ENCODE results near the gene ATP5F1C. TPM values are rescaled to one million over a fixed set of nuclear protein-coding genes. Genes with fewer than 3 reads are reported as not detected.
"Not testable (repeated sequence)": the region's sequence is repeated elsewhere in the genome, so short reads cannot be mapped to it uniquely, and the experiment has no call there.

ATP5F1C gene
- total and polyA plus RNA-seq, 7 experiments from 2014 or later: 113 to 400 (median 130) TPM

GRCh38 chr10:7811743-7812142 is 23.8 kb downstream of the ATP5F1C start:
- ATAC-seq; POLR2A ChIA-PET; H3K9me3 ChIP-seq (ENCODE audit: control insufficient read depth in 2 of 3, low read length in 3 of 3); H3K27ac ChIP-seq (ENCODE audit: low read depth, low read length); H3K4me3 ChIP-seq (ENCODE audit: low read length); H3K4me1 ChIP-seq (ENCODE audit: control insufficient read depth in 2 of 2, insufficient read depth in 2 of 2, low read length in 2 of 2); H3K4me3 Mint-ChIP-seq; H3K9me3 Mint-ChIP-seq; CTCF ChIA-PET; H3K36me3 Mint-ChIP-seq; H3K27me3 ChIP-seq (ENCODE audit: control insufficient read depth in 2 of 2, insufficient read depth in 2 of 2, low read length in 2 of 2); H3K4me1 Mint-ChIP-seq; H3K27ac Mint-ChIP-seq; DNase-seq: not testable (repeated sequence)
- peaks cover 0 to 11% (median 1%) of the 10 kb centered on the region in 3 experiments for H3K36me3 ChIP-seq (ENCODE audit: control insufficient read depth in 2 of 3, insufficient read depth in 3 of 3, low read length in 3 of 3)
- peaks cover 0 to 21% (median 0%) of the 10 kb centered on the region in 5 donors for H3K27me3 Mint-ChIP-seq
- intact Hi-C loops (cut with micrococcal nuclease): loop anchor here (10.0 kb wide), 2 partner anchors 243 to 523 kb away; partner anchors contain the start of gene GATA3 (in 1 of the 2)

- DNase-seq (no peak), ATAC-seq (no peak)
- Mint-ChIP-seq H3K9me3 (no peaks in the 10 kb centered on the region), H3K4me1 (peaks cover 5 to 22% (median 16%) of the 10 kb centered on the region in 7 donors), H3K36me3 (peaks cover 0 to 4% (median 0%) of the 10 kb centered on the region in 5 donors), H3K27ac (peak overlapping the region in 1 of 9 donors; percentile 38), H3K27me3 (peaks cover 0 to 34% (median 0%) of the 10 kb centered on the region in 5 donors), H3K4me3 (no peak overlapping the region)
- no peak overlapping the region for H3K27ac ChIP-seq (ENCODE audit: low read depth, low read length)
- ChIA-PET CTCF (no interaction called here), POLR2A (interaction anchor here (0.7 to 0.9 kb wide), 2 partner anchors 22 to 25 kb away, joined by 3 read pairs; partner anchors contain the start of genes ATP5F1C and KIN)
- intact Hi-C loops (cut with micrococcal nuclease): loop anchor here (10.0 kb wide), 2 partner anchors 241 to 521 kb away; partner anchors contain the start of gene GATA3 (in 1 of the 2)
- no peaks in the 10 kb centered on the region for H3K4me1 ChIP-seq (ENCODE audit: control insufficient read depth in 2 of 2, insufficient read depth in 2 of 2, low read length in 2 of 2)
- H3K27me3 ChIP-seq (ENCODE audit: control insufficient read depth in 2 of 2, insufficient read depth in 2 of 2, low read length in 2 of 2): no peaks in the 10 kb centered on the region
- H3K9me3 ChIP-seq (ENCODE audit: control insufficient read depth in 2 of 3, low read length in 3 of 3): no peaks in the 10 kb centered on the region
- peaks cover 0 to 2% (median 0%) of the 10 kb centered on the region in 3 experiments for H3K36me3 ChIP-seq (ENCODE audit: control insufficient read depth in 2 of 3, insufficient read depth in 3 of 3, low read length in 3 of 3)
- H3K4me3 ChIP-seq (ENCODE audit: low read length): no peak overlapping the region
These were observed 25.5 kb downstream of the ATP5F1C start for GRCh38 chr10:7813481-7813880.

GRCh38 chr10:7817576-7817975 is 29.6 kb downstream of the ATP5F1C start:
- no peaks in the 10 kb centered on the region for H3K9me3 ChIP-seq (ENCODE audit: control insufficient read depth in 2 of 3, low read length in 3 of 3)
- CTCF ChIA-PET: interaction anchor here (1.6 kb wide), 1 partner anchor 30 kb away, joined by 4 read pairs; the partner anchor contains the start of genes ATP5F1C and KIN
- ATAC-seq (no peak), DNase-seq (no peak)
- Mint-ChIP-seq H3K27ac (peak overlapping the region in 8 of 9 donors; percentile 71 to 96 (median 93)), H3K4me1 (peaks cover 28 to 56% (median 48%) of the 10 kb centered on the region in 7 donors), H3K36me3 (peaks cover 0 to 13% (median 5%) of the 10 kb centered on the region in 5 donors), H3K4me3 (peak overlapping the region; percentile 92 to 100 (median 97)), H3K27me3 (peaks cover 0 to 34% (median 0%) of the 10 kb centered on the region in 5 donors), H3K9me3 (no peaks in the 10 kb centered on the region)
- no peaks in the 10 kb centered on the region for H3K27me3 ChIP-seq (ENCODE audit: control insufficient read depth in 2 of 2, insufficient read depth in 2 of 2, low read length in 2 of 2)
- intact Hi-C loops (cut with micrococcal nuclease): loop anchor here (10.0 kb wide), 2 partner anchors 237 to 517 kb away; partner anchors contain the start of gene GATA3 (in 1 of the 2)
- H3K27ac ChIP-seq (ENCODE audit: low read depth, low read length): peak overlapping the region; percentile 75
- H3K4me3 ChIP-seq (ENCODE audit: low read length): peak overlapping the region; percentile 90
- H3K4me1 ChIP-seq (ENCODE audit: control insufficient read depth in 2 of 2, insufficient read depth in 2 of 2, low read length in 2 of 2): peaks cover 0 to 6% of the 10 kb centered on the region in 2 donors
- peaks cover 0 to 12% (median 0%) of the 10 kb centered on the region in 3 experiments for H3K36me3 ChIP-seq (ENCODE audit: control insufficient read depth in 2 of 3, insufficient read depth in 3 of 3, low read length in 3 of 3)
- POLR2A ChIA-PET: interaction anchor here (0.5 to 6.3 kb wide), 5 partner anchors 8 to 335 kb away, joined by 3 to 70 read pairs (median 8); partner anchors contain the start of genes ATP5F1C and KIN

- H3K36me3 Mint-ChIP-seq: peaks cover 0 to 13% (median 5%) of the 10 kb centered on the region in 5 donors
- peaks cover 28 to 56% (median 48%) of the 10 kb centered on the region in 7 donors for H3K4me1 Mint-ChIP-seq
- no peaks in the 10 kb centered on the region for H3K9me3 Mint-ChIP-seq
- Histone ChIP-seq H3K27ac (ENCODE audit: low read depth, low read length) (peak overlapping the region; percentile 75), H3K4me3 (ENCODE audit: low read length) (peak overlapping the region; percentile 90), H3K4me1 (ENCODE audit: control insufficient read depth in 2 of 2, insufficient read depth in 2 of 2, low read length in 2 of 2) (peaks cover 0 to 6% of the 10 kb centered on the region in 2 donors), H3K9me3 (ENCODE audit: control insufficient read depth in 2 of 3, low read length in 3 of 3) (no peaks in the 10 kb centered on the region), H3K27me3 (ENCODE audit: control insufficient read depth in 2 of 2, insufficient read depth in 2 of 2, low read length in 2 of 2) (no peaks in the 10 kb centered on the region), H3K36me3 (ENCODE audit: control insufficient read depth in 2 of 3, insufficient read depth in 3 of 3, low read length in 3 of 3) (peaks cover 0 to 15% (median 0%) of the 10 kb centered on the region in 3 experiments)
- peaks cover 0 to 34% (median 0%) of the 10 kb centered on the region in 5 donors for H3K27me3 Mint-ChIP-seq
- DNase-seq: no peak
- POLR2A ChIA-PET: interaction anchor here (0.5 to 6.3 kb wide), 5 partner anchors 8 to 336 kb away, joined by 3 to 70 read pairs (median 8); partner anchors contain the start of genes ATP5F1C and KIN
- H3K4me3 Mint-ChIP-seq: peak overlapping the region; percentile 92 to 100 (median 97)
- H3K27ac Mint-ChIP-seq: peak overlapping the region; percentile 71 to 96 (median 93)
- CTCF ChIA-PET: interaction anchor here (1.6 kb wide), 1 partner anchor 30 kb away, joined by 4 read pairs; the partner anchor contains the start of genes ATP5F1C and KIN
- intact Hi-C loops (cut with micrococcal nuclease): loop anchor here (1.0 to 10.0 kb wide), 5 partner anchors 30 to 517 kb away; partner anchors contain the start of genes ATP5F1C (in 2 of the 2) and GATA3 (in 1 of the 2)
- ATAC-seq: peak; percentile 34
These were observed 30.0 kb downstream of the ATP5F1C start for GRCh38 chr10:7817984-7818294.

- Mint-ChIP-seq H3K27ac (peak within 1 kb of the TSS; percentile 71 to 96 (median 93)), H3K4me3 (peak within 1 kb of the TSS; percentile 92 to 100 (median 97)), H3K36me3 (peaks cover 0 to 13% (median 5%) of the 10 kb centered on the region in 5 donors), H3K27me3 (peaks cover 0 to 34% (median 0%) of the 10 kb centered on the region in 5 donors), H3K4me1 (peaks cover 28 to 56% (median 48%) of the 10 kb centered on the region in 7 donors), H3K9me3 (no peaks in the 10 kb centered on the region)
- H3K4me3 ChIP-seq (ENCODE audit: low read length): peak within 1 kb of the TSS; percentile 90
- intact Hi-C loops (cut with micrococcal nuclease): loop anchor here (1.0 to 10.0 kb wide), 5 partner anchors 30 to 516 kb away; partner anchors contain the start of genes ATP5F1C (in 2 of the 2) and GATA3 (in 1 of the 2)
- no peaks in the 10 kb centered on the region for H3K9me3 ChIP-seq (ENCODE audit: control insufficient read depth in 2 of 3, low read length in 3 of 3)
- H3K4me1 ChIP-seq (ENCODE audit: control insufficient read depth in 2 of 2, insufficient read depth in 2 of 2, low read length in 2 of 2): peaks cover 0 to 6% of the 10 kb centered on the region in 2 donors
- ChIA-PET CTCF (no interaction called here), POLR2A (interaction anchor here (0.5 to 6.3 kb wide), 5 partner anchors 9 to 336 kb away, joined by 3 to 70 read pairs (median 8); partner anchors contain the start of genes ATP5F1C and KIN)
- peak; percentile 99 for ATAC-seq
- no peaks in the 10 kb centered on the region for H3K27me3 ChIP-seq (ENCODE audit: control insufficient read depth in 2 of 2, insufficient read depth in 2 of 2, low read length in 2 of 2)
- DNase-seq: peak; percentile 87 to 94 (median 91)
- H3K27ac ChIP-seq (ENCODE audit: low read depth, low read length): peak within 1 kb of the TSS; percentile 75
- peaks cover 0 to 20% (median 0%) of the 10 kb centered on the region in 3 experiments for H3K36me3 ChIP-seq (ENCODE audit: control insufficient read depth in 2 of 3, insufficient read depth in 3 of 3, low read length in 3 of 3)
These were observed 30.5 kb downstream of the ATP5F1C start, which contains the start of gene TAF3 for GRCh38 chr10:7818295-7819120. TAF3 (plus strand) TSS chr10:7818505; CDS start chr10:7818710, 205 bp downstream.

- intact Hi-C loops (cut with micrococcal nuclease): loop anchor here (2.0 to 10.0 kb wide), 3 partner anchors 234 to 516 kb away; partner anchors contain the start of gene GATA3 (in 1 of the 2)
- Mint-ChIP-seq H3K4me1 (peaks cover 28 to 56% (median 48%) of the 10 kb centered on the region in 7 donors), H3K9me3 (no peaks in the 10 kb centered on the region), H3K4me3 (peak overlapping the region; percentile 92 to 100 (median 97)), H3K27me3 (peaks cover 0 to 31% (median 0%) of the 10 kb centered on the region in 5 donors), H3K36me3 (peaks cover 0 to 13% (median 5%) of the 10 kb centered on the region in 5 donors), H3K27ac (peak overlapping the region; percentile 71 to 96 (median 93))
- peaks cover 0 to 21% (median 0%) of the 10 kb centered on the region in 3 experiments for H3K36me3 ChIP-seq (ENCODE audit: control insufficient read depth in 2 of 3, insufficient read depth in 3 of 3, low read length in 3 of 3)
- ChIA-PET POLR2A (interaction anchor here (1.7 to 6.3 kb wide), 3 partner anchors 27 to 241 kb away, joined by 8 to 70 read pairs (median 9); partner anchors contain the start of genes ATP5F1C and KIN), CTCF (no interaction called here)
- H3K27me3 ChIP-seq (ENCODE audit: control insufficient read depth in 2 of 2, insufficient read depth in 2 of 2, low read length in 2 of 2): no peaks in the 10 kb centered on the region
- ATAC-seq (peak; percentile 12), DNase-seq (peak in 1 of 9 donors; percentile 12)
- H3K27ac ChIP-seq (ENCODE audit: low read depth, low read length): peak overlapping the region; percentile 75
- peaks cover 0 to 6% of the 10 kb centered on the region in 2 donors for H3K4me1 ChIP-seq (ENCODE audit: control insufficient read depth in 2 of 2, insufficient read depth in 2 of 2, low read length in 2 of 2)
- H3K9me3 ChIP-seq (ENCODE audit: control insufficient read depth in 2 of 3, low read length in 3 of 3): no peaks in the 10 kb centered on the region
- peak overlapping the region; percentile 90 for H3K4me3 ChIP-seq (ENCODE audit: low read length)
These were observed 31.1 kb downstream of the ATP5F1C start for GRCh38 chr10:7819121-7819460.
